Endodermal cell (in vitro differentiated cells): ENCODE data around the gene MRPS27. TPM values are rescaled to one million over a fixed set of nuclear protein-coding genes. Genes with fewer than 3 reads are reported as not detected.

Experiments
- DNase-seq: peaks from one replicate; pipeline ENCODE4 v3.0.0-alpha.2; 2017
- H3K27ac ChIP-seq: 2 replicates; pipeline ENCODE4 v1.5.1; 2013; ENCODE audit warnings: mild to moderate bottlenecking, low read depth, low read length, moderate library complexity
- H3K27me3 ChIP-seq: 2 replicates; pipeline ENCODE4 v1.6.1; 2013; ENCODE audit warnings: mild to moderate bottlenecking, low read length, moderate library complexity; ENCODE audit not compliant: insufficient read depth, control insufficient read depth, poor library complexity, severe bottlenecking
- H3K36me3 ChIP-seq: 2 replicates; pipeline ENCODE4 v1.7.0; 2013; ENCODE audit warnings: mild to moderate bottlenecking, low read length, moderate library complexity; ENCODE audit not compliant: control insufficient read depth, insufficient read depth
- H3K4me1 ChIP-seq: one replicate; pipeline ENCODE4 v1.7.0; 2013; ENCODE audit warnings: low read length; ENCODE audit not compliant: control insufficient read depth, insufficient read depth
- H3K4me3 ChIP-seq: 2 replicates; pipeline ENCODE4 v1.5.1; 2013; ENCODE audit warnings: mild to moderate bottlenecking, low read length, moderate library complexity
- H3K9ac ChIP-seq: 2 replicates; pipeline ENCODE4 v1.6.1; 2013; ENCODE audit warnings: mild to moderate bottlenecking, low read length, moderate library complexity; ENCODE audit not compliant: poor library complexity, severe bottlenecking; ENCODE audit errors: extremely low read depth
- H3K9me3 ChIP-seq: 2 replicates; pipeline ENCODE4 v1.6.1; 2013; ENCODE audit warnings: mild to moderate bottlenecking, low read length, moderate library complexity; ENCODE audit not compliant: control insufficient read depth
- H3K27ac Mint-ChIP-seq: 2 replicates; pipeline ENCODE4 v1.8.0; 2020; ENCODE audit warnings: mixed read lengths
- H3K27me3 Mint-ChIP-seq: 2 replicates; pipeline ENCODE4 v1.8.0; 2021; ENCODE audit warnings: mild to moderate bottlenecking, mixed read lengths; ENCODE audit not compliant: insufficient read depth
- H3K36me3 Mint-ChIP-seq: 2 replicates; pipeline ENCODE4 v1.8.0; 2020; ENCODE audit warnings: low read depth, mixed read lengths
- H3K4me1 Mint-ChIP-seq: 2 replicates; pipeline ENCODE4 v1.8.0; 2020; ENCODE audit warnings: mixed read lengths
- H3K4me3 Mint-ChIP-seq: 2 replicates; pipeline ENCODE4 v1.8.0; 2020; ENCODE audit warnings: mild to moderate bottlenecking, moderate library complexity, mixed read lengths
- H3K9me3 Mint-ChIP-seq: 2 replicates; pipeline ENCODE4 v1.8.0; 2020; ENCODE audit warnings: mild to moderate bottlenecking, mixed read lengths
- CTCF ChIP-seq: fragments of 200-600 bp; sonication (generic); conservative IDR thresholded peaks from 2 replicates; pipeline ENCODE4 v1.5.0; 2021; ENCODE audit warnings: antibody characterized with exemption, mild to moderate bottlenecking
- WGBS, 2 experiments: methylation state at CpG; one replicate each; pipeline versions ENCODE4 v1.1.5 to v1.1.7; 2013; ENCODE audit warnings: missing lambda C conversion rate in 2 of 2, mixed read lengths in 1 of 2; ENCODE audit not compliant: insufficient coverage in 1 of 2, insufficient read length in 1 of 2; 5-methylcytosine and 5-hydroxymethylcytosine counted together
- total RNA-seq, 2 donors: library from RNA; stranded (reverse); fragmentation: NEBNext Ultra II Directional in 1 of 2; extraction: Animal tissue kit (Norgen Biotek cat#: 25700) in 1 of 2; gene quantifications; 2 replicates in 1 of 2; 3 replicates in 1 of 2; pipeline ENCODE4 v1.2.1, GENCODE V29; 2021

MRPS27 gene
- total RNA-seq, 2 donors from 2014 or later = 55.2 to 80.8 TPM

- Histone ChIP-seq H3K4me1 (no peaks in the 10 kb centered on the region), H3K9me3 (no peaks in the 10 kb centered on the region), H3K36me3 (peaks cover 6% of the 10 kb centered on the region), H3K27me3 (no peaks in the 10 kb centered on the region), H3K27ac (no peak overlapping the region), H3K9ac (no peak overlapping the region), H3K4me3 (no peak overlapping the region)
- Mint-ChIP-seq H3K4me3 (no peak overlapping the region), H3K9me3 (no peaks in the 10 kb centered on the region), H3K36me3 (no peaks in the 10 kb centered on the region), H3K4me1 (peaks cover 28% of the 10 kb centered on the region), H3K27ac (no peak overlapping the region), H3K27me3 (no peaks in the 10 kb centered on the region)
- no peak for DNase-seq
- no peak for TF ChIP-seq CTCF
- WGBS, 2 experiments = 81% methylated on average over 2 of the region's 2 CpGs; no CpG with 5 or more reads in 1 of the 2 experiments
These were observed 76.3 kb downstream of the MRPS27 start for GRCh38 chr5:72243706-72244105.

GRCh38 chr5:72242796-72243475 is 77.1 kb downstream of the MRPS27 start:
- H3K4me1 ChIP-seq = no peaks in the 10 kb centered on the region
- TF ChIP-seq CTCF = no peak
- no peak for DNase-seq
- peak overlapping the region; percentile 13 for H3K27ac ChIP-seq
- no peak overlapping the region for H3K4me3 Mint-ChIP-seq
- H3K9me3 ChIP-seq = no peaks in the 10 kb centered on the region
- H3K4me3 ChIP-seq = no peak overlapping the region
- H3K27ac Mint-ChIP-seq = peak overlapping the region; percentile 27
- WGBS, 2 experiments = 85 to 89% methylated on average over 4 to 7 of the region's 7 CpGs
- no peaks in the 10 kb centered on the region for H3K36me3 Mint-ChIP-seq
- no peaks in the 10 kb centered on the region for H3K27me3 Mint-ChIP-seq
- peaks cover 35% of the 10 kb centered on the region for H3K4me1 Mint-ChIP-seq
- peaks cover 8% of the 10 kb centered on the region for H3K36me3 ChIP-seq
- H3K9me3 Mint-ChIP-seq = no peaks in the 10 kb centered on the region
- no peaks in the 10 kb centered on the region for H3K27me3 ChIP-seq
- H3K9ac ChIP-seq = no peak overlapping the region

GRCh38 chr5:72241346-72242003 is 78.6 kb downstream of the MRPS27 start:
- WGBS, 2 experiments = 75 to 86% methylated on average over 2 to 5 of the region's 5 CpGs
- Mint-ChIP-seq H3K27ac (no peak overlapping the region), H3K27me3 (no peaks in the 10 kb centered on the region), H3K4me1 (peaks cover 35% of the 10 kb centered on the region), H3K9me3 (no peaks in the 10 kb centered on the region), H3K4me3 (no peak overlapping the region), H3K36me3 (peaks cover 12% of the 10 kb centered on the region)
- Histone ChIP-seq H3K9ac (no peak overlapping the region), H3K27ac (peak overlapping the region; percentile 49), H3K4me3 (no peak overlapping the region), H3K9me3 (no peaks in the 10 kb centered on the region), H3K4me1 (no peaks in the 10 kb centered on the region), H3K36me3 (peaks cover 22% of the 10 kb centered on the region), H3K27me3 (no peaks in the 10 kb centered on the region)
- DNase-seq = no peak
- no peak for TF ChIP-seq CTCF
